ENCODE results near the gene TRPV4. TPM values are rescaled to one million over a fixed set of nuclear protein-coding genes. Genes with fewer than 3 reads are reported as not detected.

Gene TRPV4
- total and polyA plus RNA-seq, 2 experiments from 2014 or later = 2.3 to 4.7 TPM

GRCh38 chr12:109793826-109794501 lies 39.2 kb downstream of the TRPV4 start:
- no peak overlapping the region for H2AFZ ChIP-seq
- no peak overlapping the region for H3K4me3 ChIP-seq
- H3K79me2 ChIP-seq = no peaks in the 10 kb centered on the region
- H3K9me3 ChIP-seq (ENCODE audit: low read depth) = no peaks in the 10 kb centered on the region
- no peak overlapping the region for H3K27ac ChIP-seq
- TF ChIP-seq CTCF (IDR thresholded peaks at IDR 0.05; ENCODE audit: poor library complexity) (no peak), EZH2 (IDR thresholded peaks at IDR 0.05; ENCODE audit: borderline replicate concordance) (no peak), EZH2phosphoT487 (IDR thresholded peaks at IDR 0.05; ENCODE audit: low read depth, severe bottlenecking, unreplicated experiment) (no peak)
- WGBS (ENCODE audit: low lambda C conversion rate, missing lambda C conversion rate) = 89% methylated on average over 26 of the region's 26 CpGs
- H3K27me3 ChIP-seq = no peaks in the 10 kb centered on the region
- no peak for DNase-seq (ENCODE audit: low spot score)
- no peak overlapping the region for H3K4me2 ChIP-seq
- no peaks in the 10 kb centered on the region for H3K36me3 ChIP-seq (replicated peaks; ENCODE audit: insufficient read depth, low read depth)
- H3K9me2 ChIP-seq (replicated peaks; ENCODE audit: insufficient read depth) = no peaks in the 10 kb centered on the region
- no peaks in the 10 kb centered on the region for H3K4me1 ChIP-seq (ENCODE audit: insufficient read depth)
- no peaks in the 10 kb centered on the region for H4K20me1 ChIP-seq (ENCODE audit: insufficient read depth, poor library complexity, severe bottlenecking)

- DNase-seq (ENCODE audit: low spot score) = no peak
- H2AFZ ChIP-seq = no peak overlapping the region
- no peaks in the 10 kb centered on the region for H3K36me3 ChIP-seq (replicated peaks; ENCODE audit: insufficient read depth, low read depth)
- H3K4me3 ChIP-seq = no peak overlapping the region
- no peaks in the 10 kb centered on the region for H3K79me2 ChIP-seq
- no peaks in the 10 kb centered on the region for H4K20me1 ChIP-seq (ENCODE audit: insufficient read depth, poor library complexity, severe bottlenecking)
- no peaks in the 10 kb centered on the region for H3K9me2 ChIP-seq (replicated peaks; ENCODE audit: insufficient read depth)
- H3K27me3 ChIP-seq = no peaks in the 10 kb centered on the region
- no peak overlapping the region for H3K4me2 ChIP-seq
- no peaks in the 10 kb centered on the region for H3K9me3 ChIP-seq (ENCODE audit: low read depth)
- no peak for TF ChIP-seq CTCF (IDR thresholded peaks at IDR 0.05; ENCODE audit: poor library complexity)
- TF ChIP-seq EZH2 (IDR thresholded peaks at IDR 0.05; ENCODE audit: borderline replicate concordance) = no peak
- no peak for TF ChIP-seq EZH2phosphoT487 (IDR thresholded peaks at IDR 0.05; ENCODE audit: low read depth, severe bottlenecking, unreplicated experiment)
- no peaks in the 10 kb centered on the region for H3K4me1 ChIP-seq (ENCODE audit: insufficient read depth)
- 48% methylated on average over 4 of the region's 4 CpGs for WGBS (ENCODE audit: low lambda C conversion rate, missing lambda C conversion rate)
- no peak overlapping the region for H3K27ac ChIP-seq
Observed at GRCh38 chr12:109793411-109793810, 39.8 kb downstream of the TRPV4 start.

- Histone ChIP-seq H3K36me3 (replicated peaks; ENCODE audit: insufficient read depth, low read depth) (no peaks in the 10 kb centered on the region), H4K20me1 (ENCODE audit: insufficient read depth, poor library complexity, severe bottlenecking) (no peaks in the 10 kb centered on the region), H2AFZ (no peak overlapping the region), H3K79me2 (no peaks in the 10 kb centered on the region), H3K4me3 (no peak overlapping the region), H3K4me1 (ENCODE audit: insufficient read depth) (no peaks in the 10 kb centered on the region), H3K9me3 (ENCODE audit: low read depth) (no peaks in the 10 kb centered on the region), H3K9me2 (replicated peaks; ENCODE audit: insufficient read depth) (no peaks in the 10 kb centered on the region), H3K27ac (no peak overlapping the region), H3K4me2 (no peak overlapping the region), H3K27me3 (no peaks in the 10 kb centered on the region)
- DNase-seq (ENCODE audit: low spot score) = no peak
- no peak for TF ChIP-seq CTCF (IDR thresholded peaks at IDR 0.05; ENCODE audit: poor library complexity)
- no peak for TF ChIP-seq EZH2 (IDR thresholded peaks at IDR 0.05; ENCODE audit: borderline replicate concordance)
- no peak for TF ChIP-seq EZH2phosphoT487 (IDR thresholded peaks at IDR 0.05; ENCODE audit: low read depth, severe bottlenecking, unreplicated experiment)
Observed at GRCh38 chr12:109792992-109793391, 40.2 kb downstream of the TRPV4 start.

Data from hepatocyte (in vitro differentiated cells).